Hepatocyte (in vitro differentiated cells): ENCODE results near the gene ARHGEF25.

ENCODE experiments used
- EZH2 ChIP-seq: fragments of 200-600 bp; sonication (generic); IDR thresholded peaks from 2 replicates; pipeline ENCODE4 v1.6.1; 2016; ENCODE audit warnings: antibody characterized with exemption, mild to moderate bottlenecking, borderline replicate concordance
- EZH2phosphoT487 ChIP-seq: fragments of 200-600 bp; sonication (generic); IDR thresholded peaks from one replicate; pipeline ENCODE4 v1.6.1; 2018; ENCODE audit warnings: antibody characterized with exemption, mild to moderate bottlenecking, low read depth, moderate library complexity; ENCODE audit not compliant: unreplicated experiment, severe bottlenecking
- TF ChIP-seq, protein P1 (sequence below): fragments of 200-600 bp; sonication (generic); IDR thresholded peaks from 2 replicates; pipeline ENCODE4 v1.5.1; 2016; ENCODE audit warnings: antibody characterized with exemption, mild to moderate bottlenecking; ENCODE audit not compliant: poor library complexity

DNA sequence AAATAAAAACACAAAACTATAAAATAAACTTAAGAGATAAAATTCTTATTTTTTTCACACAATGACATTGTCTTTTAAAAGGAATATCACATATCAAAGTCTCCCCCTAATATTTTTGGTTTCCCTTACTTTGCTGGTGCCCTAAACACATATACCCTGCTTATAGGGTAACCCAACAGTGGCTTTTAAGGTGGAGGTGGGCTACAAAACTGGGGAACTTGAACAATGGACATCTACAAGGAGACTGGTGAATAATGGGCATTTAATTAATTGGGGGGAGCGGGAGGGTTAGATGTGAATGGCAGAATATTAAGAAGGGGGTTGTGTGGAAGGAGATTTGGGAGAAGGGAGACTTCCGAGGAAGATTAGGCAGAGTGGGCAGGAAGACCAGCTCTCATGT lies 12.2 kb downstream of the ARHGEF25 start:
- TF ChIP-seq, protein P1, sequence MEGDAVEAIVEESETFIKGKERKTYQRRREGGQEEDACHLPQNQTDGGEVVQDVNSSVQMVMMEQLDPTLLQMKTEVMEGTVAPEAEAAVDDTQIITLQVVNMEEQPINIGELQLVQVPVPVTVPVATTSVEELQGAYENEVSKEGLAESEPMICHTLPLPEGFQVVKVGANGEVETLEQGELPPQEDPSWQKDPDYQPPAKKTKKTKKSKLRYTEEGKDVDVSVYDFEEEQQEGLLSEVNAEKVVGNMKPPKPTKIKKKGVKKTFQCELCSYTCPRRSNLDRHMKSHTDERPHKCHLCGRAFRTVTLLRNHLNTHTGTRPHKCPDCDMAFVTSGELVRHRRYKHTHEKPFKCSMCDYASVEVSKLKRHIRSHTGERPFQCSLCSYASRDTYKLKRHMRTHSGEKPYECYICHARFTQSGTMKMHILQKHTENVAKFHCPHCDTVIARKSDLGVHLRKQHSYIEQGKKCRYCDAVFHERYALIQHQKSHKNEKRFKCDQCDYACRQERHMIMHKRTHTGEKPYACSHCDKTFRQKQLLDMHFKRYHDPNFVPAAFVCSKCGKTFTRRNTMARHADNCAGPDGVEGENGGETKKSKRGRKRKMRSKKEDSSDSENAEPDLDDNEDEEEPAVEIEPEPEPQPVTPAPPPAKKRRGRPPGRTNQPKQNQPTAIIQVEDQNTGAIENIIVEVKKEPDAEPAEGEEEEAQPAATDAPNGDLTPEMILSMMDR = no peak
- no peak for TF ChIP-seq EZH2phosphoT487
- no peak for TF ChIP-seq EZH2
